Measurements from ENCODE around the gene KLHL21.

DNA sequence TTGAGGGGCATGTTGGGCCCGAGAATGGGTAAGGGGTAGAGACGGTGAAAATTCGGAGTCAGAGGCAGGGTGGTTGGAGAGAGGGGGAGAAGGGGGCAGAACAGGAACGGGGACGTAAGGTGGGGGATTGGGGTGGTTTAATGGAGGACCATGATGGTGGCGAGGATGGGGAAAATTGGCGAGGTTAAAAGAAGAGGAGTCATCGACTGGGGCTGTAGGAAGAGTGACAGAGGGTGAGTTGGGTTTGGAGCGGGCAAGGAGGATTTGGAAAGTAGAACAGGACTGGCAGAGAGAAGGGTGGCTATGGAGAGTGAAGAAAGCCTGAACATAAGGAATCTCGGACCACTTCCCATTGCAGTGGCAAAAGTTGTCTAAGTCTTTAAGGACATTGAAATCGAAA is 33.6 kb downstream of the KLHL21 start:
- no peak for TF ChIP-seq EZH2 (IDR thresholded peaks at IDR 0.05; ENCODE audit: borderline replicate concordance, low read length)
- TF ChIP-seq, protein P1, sequence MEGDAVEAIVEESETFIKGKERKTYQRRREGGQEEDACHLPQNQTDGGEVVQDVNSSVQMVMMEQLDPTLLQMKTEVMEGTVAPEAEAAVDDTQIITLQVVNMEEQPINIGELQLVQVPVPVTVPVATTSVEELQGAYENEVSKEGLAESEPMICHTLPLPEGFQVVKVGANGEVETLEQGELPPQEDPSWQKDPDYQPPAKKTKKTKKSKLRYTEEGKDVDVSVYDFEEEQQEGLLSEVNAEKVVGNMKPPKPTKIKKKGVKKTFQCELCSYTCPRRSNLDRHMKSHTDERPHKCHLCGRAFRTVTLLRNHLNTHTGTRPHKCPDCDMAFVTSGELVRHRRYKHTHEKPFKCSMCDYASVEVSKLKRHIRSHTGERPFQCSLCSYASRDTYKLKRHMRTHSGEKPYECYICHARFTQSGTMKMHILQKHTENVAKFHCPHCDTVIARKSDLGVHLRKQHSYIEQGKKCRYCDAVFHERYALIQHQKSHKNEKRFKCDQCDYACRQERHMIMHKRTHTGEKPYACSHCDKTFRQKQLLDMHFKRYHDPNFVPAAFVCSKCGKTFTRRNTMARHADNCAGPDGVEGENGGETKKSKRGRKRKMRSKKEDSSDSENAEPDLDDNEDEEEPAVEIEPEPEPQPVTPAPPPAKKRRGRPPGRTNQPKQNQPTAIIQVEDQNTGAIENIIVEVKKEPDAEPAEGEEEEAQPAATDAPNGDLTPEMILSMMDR (IDR thresholded peaks at IDR 0.05; ENCODE audit: low read length), result no peak
